Panc1 (cell line): ENCODE results near the gene RNF224.

ENCODE experiments used
- POLR2AphosphoS5 ChIP-seq: IDR thresholded peaks from 2 replicates; pipeline ENCODE4 v1.6.1; 2012; ENCODE audit warnings: mild to moderate bottlenecking, low read depth, low read length, moderate library complexity
- SIN3A ChIP-seq: IDR thresholded peaks from 2 replicates; pipeline ENCODE4 v1.6.1; 2012; ENCODE audit warnings: low read depth, mild to moderate bottlenecking, low read length, moderate library complexity, borderline replicate concordance; ENCODE audit not compliant: insufficient read depth
- TF ChIP-seq, protein P1 (sequence below): fragments of 450-650 bp; IDR thresholded peaks from 2 replicates; pipeline ENCODE4 v1.5.1; 2017; ENCODE audit warnings: mild to moderate bottlenecking
- TF ChIP-seq, protein P2 (sequence below), 2 experiments: IDR thresholded peaks; 2 replicates each; pipeline ENCODE4 v1.6.1; 2011 to 2012; ENCODE audit warnings: low read depth in 2 of 2, control low read depth in 1 of 2, low read length in 1 of 2, mild to moderate bottlenecking in 1 of 2, moderate library complexity in 1 of 2; ENCODE audit not compliant: insufficient read depth in 1 of 2

DNA sequence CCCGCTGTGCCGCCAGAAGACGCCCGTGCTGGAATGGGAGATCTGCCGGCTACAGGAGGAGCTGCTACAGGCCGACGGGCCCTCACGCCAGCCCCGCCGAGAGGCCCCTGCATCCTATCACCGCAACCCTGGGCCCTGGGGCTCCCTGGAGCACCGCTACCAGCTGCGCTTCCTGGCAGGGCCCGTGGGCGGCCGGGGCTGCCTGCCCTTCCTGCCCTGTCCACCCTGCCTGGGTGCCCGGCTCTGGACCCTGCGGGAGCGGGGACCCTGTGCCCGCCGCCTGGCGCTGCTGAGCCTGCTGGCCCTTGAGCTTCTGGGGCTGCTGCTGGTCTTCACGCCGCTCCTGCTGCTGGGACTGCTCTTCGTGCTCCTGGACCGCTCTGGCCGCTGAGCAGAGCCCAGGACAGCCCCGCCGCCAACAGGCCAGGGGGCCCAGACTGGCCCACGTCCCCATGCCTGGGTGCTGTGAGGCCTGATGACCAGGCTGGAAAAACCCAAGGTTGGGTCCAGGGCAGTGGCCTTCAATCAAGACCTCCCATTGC is 9.0 kb upstream of the RNF224 start:
- TF ChIP-seq, protein P1, sequence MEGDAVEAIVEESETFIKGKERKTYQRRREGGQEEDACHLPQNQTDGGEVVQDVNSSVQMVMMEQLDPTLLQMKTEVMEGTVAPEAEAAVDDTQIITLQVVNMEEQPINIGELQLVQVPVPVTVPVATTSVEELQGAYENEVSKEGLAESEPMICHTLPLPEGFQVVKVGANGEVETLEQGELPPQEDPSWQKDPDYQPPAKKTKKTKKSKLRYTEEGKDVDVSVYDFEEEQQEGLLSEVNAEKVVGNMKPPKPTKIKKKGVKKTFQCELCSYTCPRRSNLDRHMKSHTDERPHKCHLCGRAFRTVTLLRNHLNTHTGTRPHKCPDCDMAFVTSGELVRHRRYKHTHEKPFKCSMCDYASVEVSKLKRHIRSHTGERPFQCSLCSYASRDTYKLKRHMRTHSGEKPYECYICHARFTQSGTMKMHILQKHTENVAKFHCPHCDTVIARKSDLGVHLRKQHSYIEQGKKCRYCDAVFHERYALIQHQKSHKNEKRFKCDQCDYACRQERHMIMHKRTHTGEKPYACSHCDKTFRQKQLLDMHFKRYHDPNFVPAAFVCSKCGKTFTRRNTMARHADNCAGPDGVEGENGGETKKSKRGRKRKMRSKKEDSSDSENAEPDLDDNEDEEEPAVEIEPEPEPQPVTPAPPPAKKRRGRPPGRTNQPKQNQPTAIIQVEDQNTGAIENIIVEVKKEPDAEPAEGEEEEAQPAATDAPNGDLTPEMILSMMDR = no peak
- TF ChIP-seq, protein P2, sequence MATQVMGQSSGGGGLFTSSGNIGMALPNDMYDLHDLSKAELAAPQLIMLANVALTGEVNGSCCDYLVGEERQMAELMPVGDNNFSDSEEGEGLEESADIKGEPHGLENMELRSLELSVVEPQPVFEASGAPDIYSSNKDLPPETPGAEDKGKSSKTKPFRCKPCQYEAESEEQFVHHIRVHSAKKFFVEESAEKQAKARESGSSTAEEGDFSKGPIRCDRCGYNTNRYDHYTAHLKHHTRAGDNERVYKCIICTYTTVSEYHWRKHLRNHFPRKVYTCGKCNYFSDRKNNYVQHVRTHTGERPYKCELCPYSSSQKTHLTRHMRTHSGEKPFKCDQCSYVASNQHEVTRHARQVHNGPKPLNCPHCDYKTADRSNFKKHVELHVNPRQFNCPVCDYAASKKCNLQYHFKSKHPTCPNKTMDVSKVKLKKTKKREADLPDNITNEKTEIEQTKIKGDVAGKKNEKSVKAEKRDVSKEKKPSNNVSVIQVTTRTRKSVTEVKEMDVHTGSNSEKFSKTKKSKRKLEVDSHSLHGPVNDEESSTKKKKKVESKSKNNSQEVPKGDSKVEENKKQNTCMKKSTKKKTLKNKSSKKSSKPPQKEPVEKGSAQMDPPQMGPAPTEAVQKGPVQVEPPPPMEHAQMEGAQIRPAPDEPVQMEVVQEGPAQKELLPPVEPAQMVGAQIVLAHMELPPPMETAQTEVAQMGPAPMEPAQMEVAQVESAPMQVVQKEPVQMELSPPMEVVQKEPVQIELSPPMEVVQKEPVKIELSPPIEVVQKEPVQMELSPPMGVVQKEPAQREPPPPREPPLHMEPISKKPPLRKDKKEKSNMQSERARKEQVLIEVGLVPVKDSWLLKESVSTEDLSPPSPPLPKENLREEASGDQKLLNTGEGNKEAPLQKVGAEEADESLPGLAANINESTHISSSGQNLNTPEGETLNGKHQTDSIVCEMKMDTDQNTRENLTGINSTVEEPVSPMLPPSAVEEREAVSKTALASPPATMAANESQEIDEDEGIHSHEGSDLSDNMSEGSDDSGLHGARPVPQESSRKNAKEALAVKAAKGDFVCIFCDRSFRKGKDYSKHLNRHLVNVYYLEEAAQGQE (IDR thresholded peaks at IDR 0.05; ENCODE audit: insufficient read depth in 1 of 2, low read depth in 2 of 2, low read length in 1 of 2) = no peak
- TF ChIP-seq SIN3A = no peak
- no peak for TF ChIP-seq POLR2AphosphoS5
